NCI-H524 (cell line): ENCODE measurements around the gene PCCB.
"Not testable (repeated sequence)": the region's sequence is repeated elsewhere in the genome, so short reads cannot be mapped to it uniquely, and the experiment has no call there.

Experiments used
- DNase-seq, 2 experiments: peaks; one replicate each; lab custom pipeline; 2025; lab: John Stamatoyannopoulos, UW

PCCB gene

DNA sequence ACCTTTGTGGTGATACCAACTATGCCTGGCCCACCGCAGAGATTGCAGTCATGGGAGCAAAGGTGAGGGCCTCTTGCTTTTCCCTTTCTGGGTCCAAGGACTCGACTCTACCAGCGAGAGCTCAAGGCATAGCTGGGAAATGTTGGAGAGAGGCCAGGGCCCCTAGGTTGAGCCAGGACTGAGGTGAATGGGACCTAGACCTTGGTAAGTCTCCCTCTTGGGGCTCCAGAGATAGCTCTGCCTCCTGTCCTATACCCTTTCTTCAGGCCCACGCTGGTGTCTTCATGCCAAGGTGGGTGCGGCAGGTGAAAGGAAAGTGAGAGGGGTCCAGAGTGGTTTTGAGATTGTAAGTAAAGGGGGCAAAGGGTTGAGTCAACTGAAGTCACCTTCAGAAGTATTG is 77.5 kb downstream of the PCCB start:
- no peak for DNase-seq

DNA sequence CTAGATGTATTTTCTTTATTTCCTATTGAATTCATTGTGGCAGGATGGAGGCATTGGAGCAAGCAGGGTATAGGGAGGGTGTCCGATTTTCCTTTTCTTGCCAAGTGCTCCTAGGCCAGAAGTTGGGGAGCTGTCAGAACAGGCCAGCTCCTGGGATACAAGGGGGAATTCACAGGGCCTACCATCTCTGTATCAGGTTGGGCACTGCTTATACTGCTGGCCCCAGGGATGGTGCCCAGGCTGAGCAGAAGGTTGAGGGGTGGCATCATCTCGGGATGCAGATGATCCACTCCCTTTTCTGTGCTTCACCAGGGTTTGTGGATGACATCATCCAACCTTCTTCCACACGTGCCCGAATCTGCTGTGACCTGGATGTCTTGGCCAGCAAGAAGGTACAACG is 79.5 kb downstream of the PCCB start:
- no peak for DNase-seq

DNA sequence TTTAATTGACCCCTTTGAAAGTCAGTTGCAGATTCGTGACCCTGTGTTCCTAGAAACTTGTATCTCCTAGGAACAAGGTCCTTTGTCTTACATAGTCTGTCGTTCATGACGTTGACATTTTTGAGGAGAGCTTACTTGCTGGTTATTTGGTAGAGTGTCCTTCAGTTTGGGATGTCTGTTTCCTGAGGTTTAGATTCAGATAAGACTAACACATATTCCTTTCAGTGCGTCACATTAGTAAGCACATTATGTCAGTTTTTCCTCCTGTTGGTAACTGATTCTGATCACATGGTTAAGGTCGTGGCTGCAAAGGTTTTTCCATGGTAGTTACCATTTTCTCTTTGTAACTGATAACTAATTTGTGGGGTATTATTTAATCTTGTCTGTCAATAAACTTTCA is 80.8 kb downstream of the PCCB start:
- DNase-seq, result no peak

DNA sequence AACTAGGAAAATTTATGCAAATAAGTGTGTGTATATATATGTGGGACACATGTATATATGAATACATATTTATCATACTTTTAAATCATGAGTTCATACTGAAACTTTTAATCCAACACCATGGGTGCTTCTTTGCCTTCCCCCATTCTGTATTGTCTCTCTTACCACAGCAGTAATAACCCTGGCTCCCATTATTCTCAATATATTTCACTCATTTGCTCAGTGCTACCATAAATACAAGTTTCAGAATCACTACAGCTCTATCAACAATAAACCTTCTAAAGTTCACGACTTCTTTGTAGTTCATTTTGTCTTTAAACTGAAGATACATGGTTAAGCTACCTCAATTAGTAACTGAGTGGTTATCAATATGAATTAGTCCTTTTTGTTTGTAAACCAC is 82.2 kb downstream of the PCCB start:
- DNase-seq, result no peak

DNA sequence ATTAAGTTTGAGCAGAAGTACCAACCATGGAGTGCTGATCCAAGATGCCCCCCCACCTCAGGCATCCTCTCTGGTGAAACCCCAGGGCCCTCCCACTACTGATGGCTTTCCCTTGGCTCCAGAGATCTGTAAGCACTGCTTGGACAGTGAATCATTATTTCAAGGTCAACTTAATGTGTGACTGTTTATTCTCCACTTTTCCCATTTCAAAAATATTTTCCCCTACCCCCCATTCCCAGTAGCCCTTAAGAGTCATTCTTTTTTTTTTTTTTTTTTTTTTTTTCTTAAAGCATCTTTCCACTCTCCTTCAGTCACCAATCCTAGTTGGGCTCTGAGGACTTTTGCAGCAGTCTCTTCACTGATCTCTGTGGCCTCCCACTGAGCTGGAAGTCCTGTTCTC is 82.6 kb downstream of the PCCB start:
- no peak for DNase-seq

DNA sequence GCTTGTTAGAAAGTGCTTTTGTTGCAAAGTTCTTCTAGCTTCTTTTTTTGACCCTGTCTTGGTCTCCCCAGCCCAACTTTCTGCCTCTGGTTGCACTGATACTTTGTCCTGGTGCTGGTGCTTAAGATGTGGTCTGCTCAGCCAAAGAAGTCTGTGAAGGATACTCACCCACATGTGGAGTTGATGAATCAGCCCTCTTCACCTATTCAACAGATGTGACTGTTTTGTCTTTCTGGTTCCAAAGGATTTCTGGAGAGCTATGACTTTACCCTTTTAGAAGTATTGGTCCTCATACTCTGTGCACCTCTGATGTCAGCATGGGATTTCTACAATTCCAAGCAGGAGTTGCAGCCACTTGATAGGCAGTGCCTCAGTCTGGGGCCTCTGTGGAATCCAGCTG is 84.1 kb downstream of the PCCB start:
- DNase-seq, result no peak

DNA sequence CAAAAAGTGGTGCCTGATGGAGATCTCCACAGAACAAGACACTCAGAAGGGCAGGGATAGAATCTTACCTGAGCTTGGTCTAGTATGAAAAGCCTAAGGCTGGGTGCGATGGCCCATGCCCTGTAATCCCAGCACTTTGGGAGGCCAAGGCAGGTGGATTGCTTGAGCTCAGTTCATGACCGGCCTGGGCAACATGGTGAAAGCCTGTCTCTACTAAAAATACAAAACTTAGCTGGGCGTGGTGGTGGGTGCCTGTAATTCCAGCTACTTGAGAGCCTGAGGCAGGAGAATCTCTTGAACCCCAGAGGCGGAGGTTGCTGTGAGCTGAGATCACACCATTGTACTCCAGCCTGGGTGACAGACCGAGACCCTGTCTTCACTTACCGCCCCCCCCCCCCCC is 84.6 kb downstream of the PCCB start:
- not testable (repeated sequence) for DNase-seq

DNA sequence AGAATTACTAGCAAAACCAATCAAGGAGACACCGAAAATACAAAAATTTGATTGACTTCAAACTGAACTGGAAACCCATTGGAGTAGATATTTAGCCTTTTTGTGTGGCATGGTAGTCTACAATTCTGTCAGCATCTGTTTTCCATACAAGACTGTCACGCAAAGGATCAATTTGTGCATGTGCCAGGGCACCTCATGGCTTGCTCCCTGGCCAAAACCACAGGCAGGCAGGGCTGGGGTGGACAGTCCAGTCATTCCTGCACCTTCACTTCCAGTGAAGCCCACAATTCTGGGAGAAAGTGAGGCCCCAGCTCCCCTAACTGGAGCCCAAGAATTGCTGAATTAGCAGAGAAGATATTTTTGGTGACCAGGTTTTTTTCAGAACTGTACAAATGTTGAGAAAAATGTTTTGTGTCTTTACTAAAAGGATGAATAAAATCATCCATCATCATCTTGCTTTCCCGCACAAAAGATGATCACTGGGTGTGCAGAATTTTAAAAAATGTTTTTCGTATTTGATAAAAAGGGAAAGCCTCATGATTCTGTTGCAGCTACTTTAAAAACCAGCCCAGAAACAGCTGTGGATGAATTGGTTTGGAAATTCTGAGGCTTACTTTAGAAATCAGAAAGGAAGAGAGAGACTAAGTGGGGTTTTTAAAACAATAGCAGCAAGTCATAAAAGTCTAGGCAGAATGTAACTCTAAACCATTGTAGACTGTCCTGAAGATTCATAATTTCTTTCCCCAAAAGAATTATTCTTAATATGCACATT is 86.4 kb downstream of the PCCB start:
- no peak for DNase-seq

DNA sequence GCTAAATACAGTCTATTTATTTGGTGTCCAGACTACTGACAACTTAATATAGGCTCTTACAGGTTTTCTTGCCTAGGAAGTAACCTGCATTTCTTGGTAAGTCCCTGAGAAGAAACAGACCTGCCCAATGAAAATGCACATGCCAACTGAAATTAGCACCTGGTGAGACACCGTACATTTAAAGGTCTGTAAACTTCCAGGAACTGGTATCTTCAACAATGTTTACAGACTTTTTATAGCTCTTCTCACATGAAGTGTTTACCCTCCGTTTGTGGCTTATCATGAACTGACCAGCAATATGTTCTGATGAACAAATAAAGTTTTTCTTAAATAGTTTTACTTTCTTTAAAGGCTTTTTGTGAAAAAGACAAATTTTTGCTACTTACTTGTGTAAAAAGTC is 93.3 kb downstream of the PCCB start:
- DNase-seq, result no peak

DNA sequence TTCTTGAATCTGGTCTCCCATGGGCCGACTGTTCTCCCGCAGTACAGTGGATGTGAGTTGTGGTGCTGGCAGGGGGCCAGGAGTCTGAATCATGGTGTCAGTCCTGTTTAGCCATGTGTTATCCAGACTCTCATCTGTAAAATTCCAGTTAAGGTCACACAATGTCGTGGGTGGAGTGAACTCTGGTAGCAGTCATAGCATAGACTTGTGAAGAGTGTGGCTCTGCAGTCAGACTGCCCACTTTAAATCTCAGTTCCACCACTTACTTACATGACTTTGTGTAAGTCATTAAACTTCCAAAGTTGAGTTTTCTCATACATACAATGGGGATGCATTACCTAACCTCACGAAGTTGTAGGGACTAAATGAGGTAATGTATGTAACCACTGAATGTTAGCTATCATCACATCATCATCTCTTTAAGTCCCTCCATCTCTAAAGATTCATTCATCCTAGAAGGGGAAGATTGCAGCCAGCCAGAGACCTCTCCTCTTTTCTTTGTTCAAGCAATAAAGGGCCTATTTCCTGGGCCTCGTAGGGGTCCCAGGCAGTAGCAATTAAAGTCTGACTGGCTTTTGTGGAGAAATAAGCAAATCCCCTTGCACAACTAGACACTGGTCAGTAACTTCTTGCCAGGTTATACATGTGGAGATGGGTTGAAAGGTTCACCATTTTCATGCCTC is 93.9 kb downstream of the PCCB start:
- no peak for DNase-seq

DNA sequence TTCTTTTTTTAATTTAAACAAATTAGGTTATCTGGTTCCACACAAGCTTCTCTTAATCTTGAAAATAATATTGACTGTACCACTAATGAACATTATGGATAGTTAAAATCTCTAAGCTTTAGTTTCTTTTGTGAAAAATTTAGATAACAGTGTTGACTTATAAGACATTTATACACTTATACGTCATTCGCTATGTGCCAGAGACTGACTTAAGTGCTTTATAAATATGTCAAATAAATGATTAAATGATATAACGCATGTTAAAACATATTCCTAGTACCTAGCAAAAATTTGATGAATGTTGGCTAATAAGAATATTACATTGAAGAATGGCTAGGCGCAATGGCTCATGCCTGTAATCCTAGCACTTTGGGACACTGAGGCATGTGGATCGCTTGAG is 96.3 kb downstream of the PCCB start:
- no peak for DNase-seq

DNA sequence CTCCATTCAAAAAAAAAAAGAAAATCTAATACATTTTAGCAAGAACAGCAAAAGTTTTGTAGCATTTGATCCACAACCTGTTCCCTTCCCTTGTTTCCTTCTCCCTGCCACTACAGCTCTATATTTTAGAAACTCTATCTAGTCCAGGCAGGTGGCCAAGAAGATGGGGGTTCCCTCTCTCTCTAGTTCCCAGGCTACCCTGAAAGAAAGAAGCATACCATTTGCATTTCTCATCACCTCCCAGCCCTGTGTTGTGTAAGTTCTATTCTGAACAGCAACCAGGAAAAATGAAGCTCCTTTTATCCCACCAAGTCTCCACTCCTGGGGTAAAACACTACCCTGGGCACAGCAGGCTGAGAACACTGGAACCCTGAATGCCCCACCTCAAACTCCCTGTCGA is 100.0 kb downstream of the PCCB start:
- no peak for DNase-seq

DNA sequence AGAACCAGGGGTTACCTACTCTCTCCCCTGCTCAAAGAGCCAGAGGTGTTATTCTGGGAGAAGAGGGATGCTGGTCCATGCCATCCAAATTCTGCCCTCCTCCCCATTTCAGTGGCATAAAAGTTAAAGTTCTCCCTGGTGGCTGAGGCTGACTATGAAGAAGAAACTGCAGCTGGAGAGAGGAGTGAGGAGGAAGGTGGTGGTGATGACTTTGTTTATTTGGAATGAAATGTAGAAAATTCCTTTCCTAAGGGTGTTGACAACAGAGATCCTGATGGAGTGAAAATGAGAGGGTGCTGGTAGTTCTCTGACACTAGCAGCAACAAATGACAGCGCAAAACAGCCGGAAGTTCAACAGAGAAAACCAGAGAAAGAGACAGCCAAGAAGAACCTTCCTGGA is 100.4 kb downstream of the PCCB start:
- DNase-seq, result no peak

DNA sequence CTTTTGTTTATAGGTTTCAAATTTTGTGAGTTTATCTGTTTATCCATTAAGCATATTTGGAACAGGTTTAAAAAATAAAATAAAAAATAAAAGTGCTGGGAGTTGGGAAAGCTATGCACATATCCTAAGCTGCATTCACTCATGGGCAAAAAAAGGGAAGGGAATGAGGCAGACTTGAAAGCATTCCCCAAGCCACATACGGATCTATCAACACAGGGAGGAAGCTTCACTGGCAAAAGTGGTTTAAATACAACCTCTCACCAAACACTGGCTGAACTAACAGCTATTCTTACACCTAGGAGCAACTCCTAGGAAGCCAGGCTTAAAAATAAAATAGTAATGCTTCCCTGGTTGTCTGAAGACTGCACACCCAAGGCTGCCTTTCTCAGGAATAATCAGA is 101.2 kb downstream of the PCCB start:
- DNase-seq, result no peak

DNA sequence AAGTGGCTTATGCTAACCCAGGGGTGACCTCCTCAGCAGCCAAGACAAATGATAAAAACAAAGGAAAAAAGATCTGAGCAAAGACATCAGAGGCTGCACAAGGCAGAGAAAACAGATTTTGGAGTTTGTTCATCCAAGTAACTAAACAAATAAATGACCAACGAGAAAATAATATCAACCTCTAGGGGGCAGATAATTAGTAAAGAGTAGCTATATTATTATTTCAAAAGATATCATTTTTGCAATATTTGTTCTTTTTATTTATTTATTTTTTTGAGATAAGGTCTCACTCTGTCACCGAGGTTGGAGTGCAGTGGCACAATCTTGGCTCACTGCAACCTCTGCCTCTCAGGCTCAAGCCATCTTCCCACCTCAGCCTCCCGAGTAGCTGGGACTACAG is 101.8 kb downstream of the PCCB start:
- DNase-seq, result no peak

DNA sequence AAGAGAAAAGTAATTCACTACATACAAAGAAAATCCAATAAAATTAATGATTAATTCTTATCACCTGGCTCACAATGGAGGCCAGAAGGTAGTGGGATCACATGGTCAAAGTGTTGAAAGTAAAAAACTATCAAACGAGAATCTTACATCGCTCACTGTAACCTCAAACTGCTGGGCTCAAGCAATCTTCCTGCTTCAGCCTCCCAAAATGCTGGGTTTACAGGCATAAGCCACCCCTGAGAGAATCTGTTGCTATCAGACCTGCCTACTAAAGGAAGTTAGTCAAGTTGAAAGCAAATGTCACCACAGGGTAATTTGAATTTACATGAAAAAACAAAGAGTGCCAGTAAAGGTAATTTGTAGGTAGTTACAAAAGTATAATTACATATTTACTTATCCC is 103.3 kb downstream of the PCCB start:
- no peak for DNase-seq

DNA sequence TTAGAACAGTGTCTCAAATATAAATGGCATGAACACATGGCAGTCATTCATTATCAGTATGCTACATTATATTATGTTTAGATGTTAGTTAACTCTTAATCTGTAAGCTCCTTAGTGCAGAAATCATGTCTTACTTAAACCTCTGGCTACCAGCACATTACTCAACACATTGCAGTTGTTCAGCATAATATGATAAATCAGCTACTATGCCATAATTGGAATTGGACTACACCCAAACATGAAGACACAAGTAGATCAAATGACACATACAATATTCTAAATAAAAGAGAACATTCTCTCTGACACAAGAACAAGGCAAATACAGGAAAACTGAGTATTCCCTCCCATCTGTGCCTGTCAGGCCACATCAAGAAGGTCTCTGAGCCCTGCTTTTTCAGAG is 116.1 kb downstream of the PCCB start:
- no peak for DNase-seq

DNA sequence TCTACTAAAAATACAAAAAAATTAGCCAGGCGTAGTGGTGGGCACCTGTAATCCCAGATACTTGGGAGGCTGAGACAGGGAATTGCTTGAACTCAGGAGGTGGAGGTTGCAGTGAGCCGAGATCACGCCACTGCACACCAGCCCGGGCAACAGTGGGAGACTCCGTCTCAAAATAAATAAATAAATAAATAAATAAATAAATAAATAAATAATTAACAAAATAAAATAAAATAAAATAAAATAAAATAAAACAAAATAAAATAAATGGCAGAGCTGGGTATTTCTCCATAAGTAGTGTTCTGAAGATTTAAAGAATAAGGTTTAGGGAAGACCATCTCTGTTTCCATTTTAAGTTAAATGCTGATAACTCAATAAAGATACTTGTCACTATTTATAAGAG is 125.7 kb downstream of the PCCB start:
- not testable (repeated sequence) for DNase-seq

DNA sequence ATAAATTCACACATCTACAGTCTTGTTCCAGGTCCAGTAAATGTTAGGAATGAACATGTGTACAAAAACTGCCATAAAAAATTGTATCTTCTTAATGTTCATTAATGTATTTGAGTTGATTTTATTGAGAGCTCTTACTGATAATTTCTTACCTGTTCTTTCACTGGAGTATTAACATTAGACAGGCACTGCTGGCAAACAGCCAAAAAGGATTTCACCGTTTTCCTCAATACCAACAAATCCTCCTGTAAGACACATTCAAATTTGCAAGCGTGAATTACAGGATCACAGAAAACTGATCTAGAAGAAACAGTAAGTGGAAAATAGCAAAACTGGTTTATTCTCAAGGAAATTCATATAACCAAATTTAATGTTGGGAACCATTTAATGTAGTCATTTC is 127.4 kb downstream of the PCCB start:
- peak in 1 of 2 experiments; percentile 27 for DNase-seq

DNA sequence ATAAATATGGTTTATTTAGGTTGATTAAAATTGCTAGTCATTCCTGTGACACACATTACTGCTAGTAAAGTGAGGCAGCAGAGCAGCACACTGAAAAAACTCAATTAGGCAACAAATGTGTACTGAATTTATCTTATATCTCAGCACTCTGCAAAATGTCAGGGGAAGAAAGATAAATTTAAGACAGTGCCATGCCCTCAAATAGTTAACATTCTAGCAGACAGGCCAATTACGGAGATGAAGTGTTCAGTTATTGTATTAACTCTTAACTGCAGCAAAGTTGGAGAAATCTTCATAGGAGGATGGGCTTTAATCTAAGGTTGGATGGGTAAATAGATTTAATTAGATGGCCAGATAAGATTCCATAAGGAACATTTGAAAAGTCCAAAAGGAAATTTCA is 127.9 kb downstream of the PCCB start:
- DNase-seq, result no peak
